Neural cell (in vitro differentiated cells): ENCODE measurements around the gene AK4. TPM values are rescaled to one million over a fixed set of nuclear protein-coding genes. Genes with fewer than 3 reads are reported as not detected.

Source experiments
- H2AFZ ChIP-seq: fragments of 200-600, 300-800 bp; sonication (generic), shearing (Covaris generic); 2 replicates; pipeline ENCODE4 v1.6.0; 2014; ENCODE audit warnings: low read depth, mild to moderate bottlenecking, antibody characterized with exemption, low read length, moderate library complexity
- H3F3A ChIP-seq: fragments of 200-600 bp; shearing (Covaris generic); 2 replicates; pipeline ENCODE4 v1.6.1; 2016; ENCODE audit warnings: mild to moderate bottlenecking, moderate library complexity, mixed read lengths, antibody characterized with exemption, low read length; ENCODE audit not compliant: insufficient read depth, poor library complexity, severe bottlenecking
- H3K27ac ChIP-seq: fragments of 200-600, 300-800 bp; sonication (generic), shearing (Covaris generic); 2 replicates; pipeline ENCODE4 v1.5.1; 2014; ENCODE audit warnings: mild to moderate bottlenecking, low read length, moderate library complexity
- H3K27me3 ChIP-seq: fragments of 300-800, 200-600 bp; sonication (generic), shearing (Covaris generic); 2 replicates; pipeline ENCODE4 v1.6.0; 2014; ENCODE audit warnings: mild to moderate bottlenecking, low read depth, low read length, moderate library complexity; ENCODE audit not compliant: insufficient read depth
- H3K36me3 ChIP-seq: fragments of 300-800, 200-600 bp; sonication (generic), shearing (Covaris generic); 2 replicates; pipeline ENCODE4 v1.5.1; 2014; ENCODE audit warnings: mild to moderate bottlenecking, antibody characterized with exemption, low read length, moderate library complexity; ENCODE audit not compliant: insufficient read depth
- H3K4me2 ChIP-seq: fragments of 300-800, 200-600 bp; sonication (generic), shearing (Covaris generic); 2 replicates; pipeline ENCODE4 v1.6.0; 2014; ENCODE audit warnings: mild to moderate bottlenecking, low read length
- H3K4me3 ChIP-seq: fragments of 300-800, 200-600 bp; sonication (generic), shearing (Covaris generic); 2 replicates; pipeline ENCODE4 v1.5.1; 2014; ENCODE audit warnings: mild to moderate bottlenecking, low read length, moderate library complexity
- H3K79me2 ChIP-seq: fragments of 200-600 bp; shearing (Covaris generic); replicated peaks from 2 replicates; pipeline ENCODE4 v1.6.0; 2014; ENCODE audit warnings: mild to moderate bottlenecking, low read length, moderate library complexity; ENCODE audit not compliant: insufficient read depth
- H3K9ac ChIP-seq: fragments of 300-800, 200-600 bp; sonication (generic), shearing (Covaris generic); 2 replicates; pipeline ENCODE4 v1.6.1; 2016; ENCODE audit warnings: mild to moderate bottlenecking, low read length, mixed read lengths
- H3K9me2 ChIP-seq: fragments of 200-600 bp; shearing (Covaris generic); 2 replicates; pipeline ENCODE4 v1.6.1; 2016; ENCODE audit warnings: mild to moderate bottlenecking, low read length, mixed read lengths; ENCODE audit not compliant: insufficient read depth
- H3K9me3 ChIP-seq: fragments of 200-600, 300-800 bp; sonication (generic), shearing (Covaris generic); 2 replicates; pipeline ENCODE4 v1.6.1; 2016; ENCODE audit warnings: mild to moderate bottlenecking, mixed run types, low read length, moderate library complexity, mixed read lengths
- H4K20me1 ChIP-seq: fragments of 200-600 bp; shearing (Covaris generic); 2 replicates; pipeline ENCODE4 v1.6.1; 2016; ENCODE audit warnings: mild to moderate bottlenecking, mixed run types; ENCODE audit not compliant: insufficient read depth
- EP300 ChIP-seq: fragments of 450-650 bp; conservative IDR thresholded peaks from 2 replicates; pipeline ENCODE4 v1.6.1; 2014; ENCODE audit warnings: antibody characterized with exemption, mild to moderate bottlenecking, moderate library complexity; ENCODE audit not compliant: poor library complexity, severe bottlenecking
- EZH2 ChIP-seq: fragments of 200-600, 300-800 bp; shearing (Covaris generic), sonication (generic); IDR thresholded peaks from 2 replicates; pipeline ENCODE4 v1.6.1; 2014; ENCODE audit warnings: antibody characterized with exemption, low read length, borderline replicate concordance, mild to moderate bottlenecking; ENCODE audit not compliant: insufficient read depth, poor library complexity, severe bottlenecking
- MXI1 ChIP-seq: fragments of 450-650 bp; conservative IDR thresholded peaks from 2 replicates; pipeline ENCODE4 v1.6.1; 2014; ENCODE audit warnings: antibody characterized with exemption, mild to moderate bottlenecking; ENCODE audit not compliant: poor library complexity, severe bottlenecking
- POLR2AphosphoS5 ChIP-seq: IDR thresholded peaks from 2 replicates; pipeline ENCODE4 v1.6.1; 2012
- RAD21 ChIP-seq: fragments of 450-650 bp; conservative IDR thresholded peaks from 2 replicates; pipeline ENCODE4 v1.6.1; 2014; ENCODE audit warnings: antibody characterized with exemption, mild to moderate bottlenecking, moderate library complexity
- SMC3 ChIP-seq: fragments of 450-650 bp; conservative IDR thresholded peaks from 2 replicates; pipeline ENCODE4 v1.6.1; 2014; ENCODE audit warnings: antibody characterized with exemption, mild to moderate bottlenecking, moderate library complexity; ENCODE audit not compliant: poor library complexity
- TAF1 ChIP-seq: IDR thresholded peaks from 2 replicates; pipeline ENCODE4 v1.6.1; 2012; ENCODE audit warnings: low read depth
- polyA plus RNA-seq: library from polyadenylated mRNA; depleted of rRNA; stranded (reverse); fragments of >200 nt; gene quantifications from 2 replicates; pipeline ENCODE4 v1.2.3, GENCODE V29; 2014
- TF ChIP-seq, protein P1 (sequence below): fragments of 450-650 bp; IDR thresholded peaks from 2 replicates; pipeline ENCODE4 v1.5.1; 2014; ENCODE audit warnings: antibody characterized with exemption, mild to moderate bottlenecking, moderate library complexity; ENCODE audit not compliant: poor library complexity, severe bottlenecking
- TF ChIP-seq, protein P2 (sequence below): IDR thresholded peaks from 2 replicates; pipeline ENCODE4 v1.6.1; 2012; ENCODE audit warnings: borderline replicate concordance

Gene AK4
- polyA plus RNA-seq, 1 donor from 2014 or later = 1.9 TPM

- Histone ChIP-seq H3K9me2 (no peaks in the 10 kb centered on the region), H2AFZ (no peak overlapping the region), H3K9me3 (no peaks in the 10 kb centered on the region), H3K27me3 (no peaks in the 10 kb centered on the region), H3K79me2 (no peaks in the 10 kb centered on the region), H3K36me3 (no peaks in the 10 kb centered on the region), H3K4me2 (no peak overlapping the region), H3K27ac (no peak overlapping the region), H3K9ac (no peak overlapping the region), H3K4me3 (no peak overlapping the region), H4K20me1 (no peaks in the 10 kb centered on the region), H3F3A (no peaks in the 10 kb centered on the region)
- TF ChIP-seq, protein P1, sequence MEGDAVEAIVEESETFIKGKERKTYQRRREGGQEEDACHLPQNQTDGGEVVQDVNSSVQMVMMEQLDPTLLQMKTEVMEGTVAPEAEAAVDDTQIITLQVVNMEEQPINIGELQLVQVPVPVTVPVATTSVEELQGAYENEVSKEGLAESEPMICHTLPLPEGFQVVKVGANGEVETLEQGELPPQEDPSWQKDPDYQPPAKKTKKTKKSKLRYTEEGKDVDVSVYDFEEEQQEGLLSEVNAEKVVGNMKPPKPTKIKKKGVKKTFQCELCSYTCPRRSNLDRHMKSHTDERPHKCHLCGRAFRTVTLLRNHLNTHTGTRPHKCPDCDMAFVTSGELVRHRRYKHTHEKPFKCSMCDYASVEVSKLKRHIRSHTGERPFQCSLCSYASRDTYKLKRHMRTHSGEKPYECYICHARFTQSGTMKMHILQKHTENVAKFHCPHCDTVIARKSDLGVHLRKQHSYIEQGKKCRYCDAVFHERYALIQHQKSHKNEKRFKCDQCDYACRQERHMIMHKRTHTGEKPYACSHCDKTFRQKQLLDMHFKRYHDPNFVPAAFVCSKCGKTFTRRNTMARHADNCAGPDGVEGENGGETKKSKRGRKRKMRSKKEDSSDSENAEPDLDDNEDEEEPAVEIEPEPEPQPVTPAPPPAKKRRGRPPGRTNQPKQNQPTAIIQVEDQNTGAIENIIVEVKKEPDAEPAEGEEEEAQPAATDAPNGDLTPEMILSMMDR = no peak
- TF ChIP-seq TAF1 = no peak
- TF ChIP-seq, protein P2, sequence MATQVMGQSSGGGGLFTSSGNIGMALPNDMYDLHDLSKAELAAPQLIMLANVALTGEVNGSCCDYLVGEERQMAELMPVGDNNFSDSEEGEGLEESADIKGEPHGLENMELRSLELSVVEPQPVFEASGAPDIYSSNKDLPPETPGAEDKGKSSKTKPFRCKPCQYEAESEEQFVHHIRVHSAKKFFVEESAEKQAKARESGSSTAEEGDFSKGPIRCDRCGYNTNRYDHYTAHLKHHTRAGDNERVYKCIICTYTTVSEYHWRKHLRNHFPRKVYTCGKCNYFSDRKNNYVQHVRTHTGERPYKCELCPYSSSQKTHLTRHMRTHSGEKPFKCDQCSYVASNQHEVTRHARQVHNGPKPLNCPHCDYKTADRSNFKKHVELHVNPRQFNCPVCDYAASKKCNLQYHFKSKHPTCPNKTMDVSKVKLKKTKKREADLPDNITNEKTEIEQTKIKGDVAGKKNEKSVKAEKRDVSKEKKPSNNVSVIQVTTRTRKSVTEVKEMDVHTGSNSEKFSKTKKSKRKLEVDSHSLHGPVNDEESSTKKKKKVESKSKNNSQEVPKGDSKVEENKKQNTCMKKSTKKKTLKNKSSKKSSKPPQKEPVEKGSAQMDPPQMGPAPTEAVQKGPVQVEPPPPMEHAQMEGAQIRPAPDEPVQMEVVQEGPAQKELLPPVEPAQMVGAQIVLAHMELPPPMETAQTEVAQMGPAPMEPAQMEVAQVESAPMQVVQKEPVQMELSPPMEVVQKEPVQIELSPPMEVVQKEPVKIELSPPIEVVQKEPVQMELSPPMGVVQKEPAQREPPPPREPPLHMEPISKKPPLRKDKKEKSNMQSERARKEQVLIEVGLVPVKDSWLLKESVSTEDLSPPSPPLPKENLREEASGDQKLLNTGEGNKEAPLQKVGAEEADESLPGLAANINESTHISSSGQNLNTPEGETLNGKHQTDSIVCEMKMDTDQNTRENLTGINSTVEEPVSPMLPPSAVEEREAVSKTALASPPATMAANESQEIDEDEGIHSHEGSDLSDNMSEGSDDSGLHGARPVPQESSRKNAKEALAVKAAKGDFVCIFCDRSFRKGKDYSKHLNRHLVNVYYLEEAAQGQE = no peak
- TF ChIP-seq MXI1 = no peak
- no peak for TF ChIP-seq EZH2
- no peak for TF ChIP-seq EP300
- no peak for TF ChIP-seq SMC3
- no peak for TF ChIP-seq RAD21
- no peak for TF ChIP-seq POLR2AphosphoS5
Observed at GRCh38 chr1:65221638-65222339, 73.8 kb downstream of the AK4 start.

DNA sequence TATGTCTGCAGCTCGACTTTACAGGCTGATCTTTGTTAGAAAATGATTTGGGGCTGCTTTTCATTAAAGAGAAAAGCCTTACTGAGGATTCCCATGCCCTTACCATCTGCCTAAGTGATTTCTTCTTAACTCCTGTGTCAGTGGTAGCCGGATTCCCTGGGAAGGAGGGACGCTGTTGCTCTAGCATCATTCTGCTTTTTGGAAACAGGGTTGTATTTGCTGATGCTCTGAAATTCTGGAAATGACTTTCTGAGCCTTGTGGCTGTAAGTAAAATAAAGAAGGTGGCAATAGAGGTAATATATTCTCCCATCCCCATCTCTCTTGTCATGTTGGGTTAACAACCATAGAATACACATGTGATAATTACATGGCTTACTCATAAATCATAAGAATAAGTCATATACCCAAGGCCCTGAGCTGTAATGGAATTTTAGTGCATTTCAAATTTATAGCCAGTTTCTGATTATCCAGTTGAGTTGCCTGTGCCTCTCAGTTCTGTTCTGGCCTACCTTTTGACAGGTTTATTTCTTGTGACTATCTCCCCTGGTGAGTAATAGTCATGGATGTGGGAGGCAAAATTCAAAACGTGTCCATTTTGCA is 74.4 kb downstream of the AK4 start:
- H2AFZ ChIP-seq = no peak overlapping the region
- TF ChIP-seq, protein P2 = no peak
- TF ChIP-seq EP300 (no peak), TAF1 (no peak), SMC3 (no peak), POLR2AphosphoS5 (no peak), MXI1 (no peak), EZH2 (no peak), RAD21 (no peak)
- TF ChIP-seq, protein P1 = no peak
- H4K20me1 ChIP-seq = no peaks in the 10 kb centered on the region
- no peak overlapping the region for H3K4me3 ChIP-seq
- no peaks in the 10 kb centered on the region for H3K79me2 ChIP-seq
- no peak overlapping the region for H3K9ac ChIP-seq
- no peaks in the 10 kb centered on the region for H3K9me3 ChIP-seq
- H3K4me2 ChIP-seq = no peak overlapping the region
- H3K27me3 ChIP-seq = no peaks in the 10 kb centered on the region
- H3K27ac ChIP-seq = no peak overlapping the region
- H3K36me3 ChIP-seq = no peaks in the 10 kb centered on the region
- H3F3A ChIP-seq = no peaks in the 10 kb centered on the region
- H3K9me2 ChIP-seq = no peaks in the 10 kb centered on the region
